Stimulated activated CD4-positive, alpha-beta T cell treated with anti-CD3 and anti-CD28 coated beads, Interleukin-15, amount 100 ng/mL, for 48 hours (primary cell): ENCODE results near the gene ZNF732.
"Not testable (repeated sequence)": the region's sequence is repeated elsewhere in the genome, so short reads cannot be mapped to it uniquely, and the experiment has no call there.

Experiments
- DNase-seq, 2 donors: peaks; one replicate each; pipeline ENCODE4 v3.0.0-alpha.2; 2020; ENCODE audit warnings: low read depth in 2 of 2

ZNF732 gene

DNA sequence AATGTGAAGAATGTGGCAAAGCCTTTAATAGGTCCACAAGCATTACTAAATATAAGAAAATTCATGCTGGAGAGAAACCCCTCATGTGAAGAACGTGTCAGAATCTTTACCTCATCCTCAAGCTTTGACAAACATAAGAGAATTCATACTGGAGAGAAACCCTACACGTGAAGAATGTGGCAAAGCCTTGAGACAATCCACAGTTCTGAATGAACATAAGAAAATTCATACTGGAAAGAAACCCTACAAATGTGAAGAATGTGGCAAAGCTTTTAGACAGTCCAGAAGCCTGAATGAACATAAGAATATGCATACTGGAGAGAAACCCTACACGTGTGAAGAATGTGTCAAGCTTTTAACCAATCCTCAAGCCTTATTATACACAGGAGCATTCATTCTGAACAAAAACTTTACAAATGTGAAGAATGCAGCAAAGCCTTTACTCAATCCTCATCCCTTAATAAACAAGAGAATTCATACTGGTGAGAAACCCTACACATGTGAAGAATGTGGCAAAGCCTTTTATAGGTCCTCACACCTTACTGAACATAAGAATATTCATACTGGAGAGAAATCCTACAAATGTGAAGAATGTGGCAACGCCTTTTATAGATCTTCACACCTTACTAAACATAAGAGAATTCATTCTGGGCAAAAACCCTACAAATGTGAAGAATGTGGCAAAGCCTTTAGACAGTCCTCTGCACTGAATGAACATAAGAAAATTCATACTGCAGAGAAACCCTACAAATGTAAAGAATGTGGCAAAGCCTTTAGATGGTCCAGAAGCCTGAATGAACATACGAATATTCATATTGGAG is 51.1 kb downstream of the ZNF732 start:
- DNase-seq, result no peak

- no peak for DNase-seq
Observed at GRCh38 chr4:252065-252601, 53.1 kb downstream of the ZNF732 start.

DNA sequence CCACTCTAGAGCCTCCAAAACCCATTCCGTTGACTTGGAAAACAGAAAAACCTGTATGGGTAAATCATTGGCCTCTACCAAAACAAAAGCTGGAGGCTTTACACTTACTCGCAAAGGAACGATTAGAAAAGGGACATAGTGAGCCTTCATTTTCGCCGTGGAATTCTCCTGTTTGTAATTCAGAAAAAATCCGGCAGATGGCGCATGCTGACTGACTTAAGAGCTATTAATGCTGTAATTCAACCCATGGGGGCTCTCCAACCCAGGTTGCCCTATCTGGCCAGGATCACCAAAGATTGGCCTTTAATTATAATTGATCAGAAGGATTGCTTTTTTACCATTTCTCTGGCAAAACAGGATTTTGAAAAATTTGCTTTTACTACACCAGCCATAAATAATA is 60.8 kb downstream of the ZNF732 start:
- DNase-seq, result peak; percentile 10 to 25

- DNase-seq, result no peak
Observed at GRCh38 chr4:243426-243825, 61.8 kb downstream of the ZNF732 start.

DNA sequence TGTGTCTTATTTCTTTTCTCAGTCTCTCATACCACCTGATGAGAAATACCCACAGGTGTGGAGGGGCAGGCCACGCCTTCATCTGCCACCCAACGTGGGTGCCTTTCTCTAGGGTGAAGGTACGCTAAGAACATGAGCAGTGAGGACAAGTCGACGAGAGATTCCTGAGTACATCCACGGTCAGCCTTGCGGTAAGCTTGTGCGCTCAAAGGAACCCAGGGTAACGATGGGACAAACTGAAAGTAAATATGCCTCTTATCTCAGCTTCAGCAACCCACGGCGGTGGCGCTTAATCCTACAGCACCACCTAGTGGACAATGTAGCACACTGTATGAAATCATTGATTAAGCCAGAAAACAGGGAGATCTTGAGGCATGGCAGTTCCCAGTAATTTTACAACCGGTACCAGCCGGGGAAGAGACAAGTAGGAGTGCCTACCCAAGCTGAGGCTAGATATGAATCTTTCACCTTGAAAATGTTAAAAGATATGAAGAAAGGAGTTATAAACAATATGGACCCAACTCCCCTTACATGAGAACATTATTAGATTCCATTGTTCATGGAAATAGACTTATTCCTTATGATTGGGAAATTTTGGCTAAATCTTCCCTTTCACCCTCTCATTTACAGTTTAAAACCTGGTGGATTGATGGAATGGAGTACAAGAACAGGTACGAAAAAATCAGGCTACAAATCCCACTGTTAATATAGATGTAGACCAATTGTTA is 63.0 kb downstream of the ZNF732 start:
- peak; percentile 45 to 48 for DNase-seq

DNA sequence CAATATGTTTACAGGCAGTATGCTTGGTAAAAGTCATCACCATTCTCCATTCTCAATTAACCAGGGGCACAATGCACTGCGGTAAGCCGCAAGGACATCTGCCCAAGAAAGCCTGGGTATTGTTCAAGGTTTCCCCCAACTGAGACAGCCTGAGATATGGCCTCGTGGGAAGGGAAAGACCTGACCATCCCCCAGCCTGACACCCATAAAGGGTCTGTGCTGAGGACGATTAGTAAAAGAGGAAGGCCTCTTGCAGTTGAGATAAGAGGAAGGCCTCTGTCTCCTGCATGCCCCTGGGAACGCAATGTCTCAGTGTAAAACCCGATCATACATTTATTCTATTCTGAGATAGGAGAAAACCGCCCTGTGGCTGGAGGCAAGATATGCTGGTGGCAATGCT is 63.9 kb downstream of the ZNF732 start:
- not testable (repeated sequence) for DNase-seq

DNA sequence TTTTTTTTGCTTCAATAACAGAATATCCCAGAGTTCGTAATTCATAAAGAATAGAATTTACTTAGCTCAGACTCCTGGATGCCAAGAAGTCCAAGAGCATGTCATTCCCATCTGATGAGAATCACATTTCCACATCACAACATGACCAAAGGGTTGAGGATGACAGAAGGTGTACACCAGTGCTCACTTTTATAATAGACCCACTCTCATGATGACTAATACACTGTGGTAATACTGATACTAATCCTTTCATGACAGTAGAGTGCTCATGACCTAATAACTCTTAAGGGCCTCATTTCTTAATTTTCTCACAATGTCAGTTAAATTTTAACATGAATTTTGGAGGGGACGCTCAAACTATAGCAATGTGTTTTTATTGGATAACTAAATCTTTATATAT is 69.2 kb downstream of the ZNF732 start:
- DNase-seq, result no peak

GRCh38 chr4:234178-234577 is 71.1 kb downstream of the ZNF732 start:
- no peak for DNase-seq

GRCh38 chr4:223913-224497 is 81.3 kb downstream of the ZNF732 start:
- no peak for DNase-seq
